ENCODE measurements around the gene LAMC1.

LAMC1 gene

GRCh38 chr1:183021405-183022201 lies 1.6 kb upstream of the LAMC1 start:
- no peak for DNase-seq

DNA sequence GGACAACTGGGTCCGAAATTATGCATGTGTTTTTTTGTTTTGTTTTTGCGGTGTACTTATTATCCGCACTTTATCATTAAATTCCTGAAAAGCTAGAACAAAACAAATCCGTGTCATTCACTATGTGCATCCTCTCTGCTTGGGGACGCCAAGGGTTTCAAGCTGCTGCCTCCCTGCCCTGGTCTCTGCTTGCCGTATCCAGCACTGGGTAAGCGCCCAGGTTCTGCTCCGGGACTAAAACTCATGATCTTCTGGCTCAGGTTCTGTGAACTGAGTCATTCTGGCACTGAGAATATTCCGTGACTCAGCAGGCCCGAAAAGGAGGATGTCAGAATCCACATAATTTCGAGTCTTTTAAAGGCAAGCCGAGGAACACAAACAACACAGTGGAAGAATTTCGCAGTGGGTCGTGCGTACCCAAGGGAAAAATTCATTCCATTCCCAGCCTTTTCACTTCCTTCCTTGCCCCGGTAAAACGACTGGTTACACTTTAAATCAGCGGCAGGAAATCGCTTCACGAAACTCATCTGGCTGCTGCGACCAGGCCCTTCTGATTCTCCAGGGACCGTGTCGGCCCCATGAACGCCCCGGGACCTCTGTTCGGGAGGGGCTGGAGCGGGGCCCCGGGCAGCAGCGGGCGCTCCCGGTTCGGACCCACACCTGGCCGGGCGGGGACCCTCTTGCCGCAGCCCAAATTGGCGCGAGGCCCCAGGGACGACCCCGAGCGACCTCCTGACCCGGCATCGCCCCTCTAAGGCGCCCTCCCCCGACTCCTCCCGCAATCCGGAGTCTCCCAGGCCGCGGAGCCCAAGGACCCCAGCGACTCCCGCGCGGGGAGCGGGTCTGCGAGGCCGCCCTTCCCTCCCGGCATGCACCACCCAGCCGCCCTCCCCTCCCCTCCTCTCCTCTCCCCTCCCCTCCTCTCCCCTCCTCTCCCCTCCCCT lies 746 bp upstream of the LAMC1 start:
- no peak for DNase-seq

DNA sequence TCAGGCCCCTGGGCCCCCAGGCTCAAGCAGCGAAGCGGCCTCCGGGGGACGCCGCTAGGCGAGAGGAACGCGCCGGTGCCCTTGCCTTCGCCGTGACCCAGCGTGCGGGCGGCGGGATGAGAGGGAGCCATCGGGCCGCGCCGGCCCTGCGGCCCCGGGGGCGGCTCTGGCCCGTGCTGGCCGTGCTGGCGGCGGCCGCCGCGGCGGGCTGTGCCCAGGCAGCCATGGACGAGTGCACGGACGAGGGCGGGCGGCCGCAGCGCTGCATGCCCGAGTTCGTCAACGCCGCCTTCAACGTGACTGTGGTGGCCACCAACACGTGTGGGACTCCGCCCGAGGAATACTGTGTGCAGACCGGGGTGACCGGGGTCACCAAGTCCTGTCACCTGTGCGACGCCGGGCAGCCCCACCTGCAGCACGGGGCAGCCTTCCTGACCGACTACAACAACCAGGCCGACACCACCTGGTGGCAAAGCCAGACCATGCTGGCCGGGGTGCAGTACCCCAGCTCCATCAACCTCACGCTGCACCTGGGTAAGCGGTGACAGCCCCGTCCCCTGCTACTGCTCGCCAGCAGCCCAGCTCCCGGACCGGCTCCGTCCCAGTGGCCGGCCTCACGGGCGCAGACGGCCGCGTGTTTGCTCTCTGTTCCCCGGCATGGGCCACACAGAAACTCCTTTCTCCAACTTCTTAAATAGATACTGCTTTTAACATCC lies 539 bp downstream of the LAMC1 start:
- peak; percentile 32 to 48 for DNase-seq

- peak in 1 of 2 experiments; percentile 48 for DNase-seq
These were observed 1.2 kb downstream of the LAMC1 start for GRCh38 chr1:183024317-183025009.

DNA sequence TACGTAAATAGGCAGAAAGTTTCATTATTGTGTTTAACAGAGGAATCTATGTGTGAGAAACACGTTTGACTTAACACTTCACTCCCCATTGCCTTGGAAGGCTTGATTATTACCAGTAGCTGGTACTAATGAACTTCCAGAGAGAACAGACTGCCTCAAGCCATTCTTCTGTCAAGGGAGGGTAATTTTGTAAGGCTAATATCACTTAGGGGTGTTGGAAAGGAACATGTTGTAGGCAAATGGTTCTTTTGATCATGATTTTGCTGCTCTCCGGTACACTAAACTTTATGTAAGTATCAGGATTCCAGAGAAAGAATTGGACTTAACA lies 1.8 kb downstream of the LAMC1 start:
- DNase-seq = no peak

DNA sequence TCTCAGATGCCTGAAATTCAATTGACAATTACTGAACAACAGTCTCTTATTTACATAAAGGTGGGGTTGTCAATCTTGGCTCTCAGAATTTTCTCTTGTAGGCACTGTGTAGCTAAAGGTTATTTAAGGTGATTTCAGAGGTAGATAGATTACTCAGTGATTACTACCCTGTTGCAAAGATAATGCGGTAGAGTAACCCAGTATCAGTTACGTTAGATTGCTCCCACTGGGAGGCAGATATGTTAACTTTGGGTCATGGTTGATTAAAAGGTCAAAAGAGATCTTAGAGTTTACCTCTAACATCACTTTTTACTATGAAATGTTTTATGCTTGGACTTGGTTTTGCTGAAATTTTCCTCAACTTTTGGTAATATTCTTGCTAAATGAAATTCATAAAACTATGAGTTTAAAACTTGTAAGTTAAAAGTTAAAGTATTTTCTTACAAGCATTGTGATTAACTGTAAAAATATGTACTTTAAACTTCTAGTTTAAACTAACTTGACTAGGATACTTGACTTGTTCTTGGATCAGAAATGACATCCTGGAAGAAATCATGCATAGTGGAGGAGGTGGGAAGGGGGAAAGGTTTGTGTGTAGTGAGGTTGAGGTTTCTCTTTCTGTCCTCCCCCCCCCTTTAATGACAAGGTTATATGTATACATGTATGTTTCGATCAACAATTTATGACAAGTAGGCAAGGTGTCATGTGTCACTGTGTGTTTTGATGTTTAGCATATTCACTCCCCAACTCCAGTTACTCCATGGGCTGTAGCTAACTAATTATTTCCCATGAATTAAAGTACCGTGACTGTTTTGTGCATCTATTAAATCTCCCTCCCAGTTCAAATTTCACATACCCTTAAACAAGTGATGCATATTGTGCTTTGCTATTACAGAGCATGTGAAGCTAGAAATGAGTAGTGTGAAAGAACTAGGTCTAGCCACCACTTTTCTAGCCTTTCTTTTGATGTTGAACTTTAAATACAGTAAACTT lies 2.9 kb downstream of the LAMC1 start:
- DNase-seq = no peak

DNA sequence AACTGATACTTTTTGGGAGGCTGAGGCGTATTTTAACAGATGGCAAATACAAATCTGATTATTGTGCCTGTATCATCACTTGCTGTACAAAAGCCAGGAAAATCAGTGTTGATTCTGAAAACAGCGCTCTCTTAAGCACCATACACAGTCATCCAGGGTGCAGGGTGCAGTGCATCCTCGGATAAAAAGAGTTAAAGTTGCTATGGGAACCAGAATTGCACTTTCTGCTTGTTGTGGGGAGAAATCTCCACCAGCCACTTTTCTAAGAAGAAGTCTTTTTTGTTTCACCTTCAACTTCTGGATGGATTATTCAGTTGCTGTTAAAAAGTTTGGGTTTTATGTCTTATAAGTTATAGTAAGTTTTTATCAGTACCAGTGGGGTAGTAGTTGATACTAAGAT lies 3.8 kb downstream of the LAMC1 start:
- no peak for DNase-seq

GRCh38 chr1:183027791-183028190 lies 4.6 kb downstream of the LAMC1 start:
- no peak for DNase-seq

GRCh38 chr1:183029591-183030000 lies 6.4 kb downstream of the LAMC1 start:
- no peak for DNase-seq

DNA sequence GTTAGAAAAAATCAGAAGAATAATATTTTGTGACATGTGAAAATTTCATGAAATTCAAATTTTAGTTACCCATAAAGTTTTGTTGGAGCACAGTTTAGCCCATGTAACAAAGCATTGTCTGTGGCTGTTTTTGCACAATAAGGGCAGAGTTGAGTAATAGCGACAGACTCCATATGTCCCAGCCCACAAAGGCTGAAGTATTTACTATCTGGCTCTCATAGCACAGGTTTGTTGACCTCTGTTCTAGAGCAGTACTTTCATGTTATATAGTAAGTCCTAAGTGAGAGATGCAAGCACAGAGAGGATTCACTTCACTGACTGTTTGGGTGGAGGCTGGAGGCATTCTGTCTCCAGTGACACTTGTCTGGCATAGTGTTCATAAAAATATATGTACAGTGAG lies 6.8 kb downstream of the LAMC1 start:
- no peak for DNase-seq

DNA sequence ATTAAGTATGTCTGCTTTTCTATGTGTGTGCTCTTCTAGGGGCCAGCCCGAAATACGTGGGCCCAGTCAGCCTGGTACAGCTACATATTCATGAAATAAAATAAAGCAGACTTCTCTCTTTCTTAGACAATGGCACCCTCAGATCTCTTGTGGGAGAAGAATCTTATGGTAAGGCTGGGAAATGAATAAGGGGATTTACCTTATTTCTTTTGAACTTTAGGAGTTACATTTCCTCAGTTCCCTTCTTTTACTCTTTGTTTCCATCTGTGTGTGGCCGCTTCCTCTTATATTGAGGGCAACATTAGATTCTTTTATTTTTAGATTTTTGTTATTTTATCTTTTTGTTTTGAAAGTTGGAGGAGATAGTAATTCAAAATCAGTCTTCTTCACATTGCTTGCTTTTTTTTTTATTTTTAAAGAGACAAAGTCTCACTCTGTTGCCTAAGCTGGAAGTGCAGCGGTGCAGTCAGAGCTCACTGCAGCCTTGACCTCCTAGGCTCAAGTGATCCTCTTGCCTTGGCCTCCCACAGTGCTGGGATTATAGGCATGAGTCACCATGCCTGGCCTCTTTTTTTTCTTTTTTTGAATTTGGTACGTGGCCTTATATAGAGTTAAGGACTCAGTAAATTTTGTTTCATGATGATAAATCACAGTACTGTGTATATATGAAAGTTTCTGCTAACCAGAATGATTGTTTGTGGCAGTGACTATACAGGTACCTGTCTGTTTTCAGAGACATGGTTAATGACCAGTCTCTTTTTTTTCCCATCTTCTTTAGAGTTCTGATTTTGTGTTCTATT lies 9.1 kb downstream of the LAMC1 start:
- no peak for DNase-seq

DNA sequence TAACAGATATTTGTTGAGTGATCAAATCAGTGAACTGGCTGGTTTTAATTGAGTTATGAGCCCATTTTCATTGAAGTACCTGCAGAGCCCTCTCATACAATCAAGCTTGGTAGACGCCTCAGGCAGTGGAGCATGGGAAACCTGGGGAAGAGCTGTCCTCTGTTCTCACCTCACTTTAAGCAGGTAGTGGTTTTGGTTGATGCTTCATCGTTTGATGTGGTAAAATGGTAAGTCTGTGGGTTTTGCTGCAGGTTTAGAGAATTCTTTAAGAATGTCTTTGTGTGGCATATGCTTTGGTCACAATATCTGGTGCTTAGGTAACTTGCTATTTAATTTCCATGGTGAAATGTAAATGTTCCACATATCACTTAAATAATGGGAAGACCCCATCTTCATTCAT lies 10.0 kb downstream of the LAMC1 start:
- no peak for DNase-seq

- DNase-seq = no peak
These were observed 11.5 kb downstream of the LAMC1 start for GRCh38 chr1:183034682-183035081.

DNA sequence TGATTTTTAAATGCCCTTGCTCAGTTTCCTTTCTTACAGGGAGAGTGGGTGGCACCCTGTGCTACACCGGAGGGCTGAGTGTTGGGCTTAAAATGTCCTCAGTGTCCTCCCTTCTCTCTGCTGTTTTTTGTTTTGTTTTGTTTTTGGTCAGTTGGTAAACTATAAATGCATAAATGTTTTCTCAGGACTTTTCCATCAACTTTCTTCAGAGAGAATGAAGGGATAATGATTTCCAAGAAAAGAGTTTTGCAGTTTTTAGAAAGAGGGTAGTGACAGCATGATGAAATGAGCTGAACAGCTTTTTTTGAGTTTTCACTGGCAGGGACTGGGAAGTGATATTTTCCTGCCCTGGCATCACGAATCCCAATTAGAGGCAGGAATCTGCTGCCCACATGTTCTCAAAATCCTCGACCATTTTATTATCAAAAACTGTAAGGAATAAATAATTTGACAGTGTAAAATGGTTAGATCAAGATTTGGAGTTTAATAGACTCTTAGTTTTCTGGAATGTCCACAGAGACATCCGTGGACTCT lies 15.2 kb downstream of the LAMC1 start:
- DNase-seq = no peak

DNA sequence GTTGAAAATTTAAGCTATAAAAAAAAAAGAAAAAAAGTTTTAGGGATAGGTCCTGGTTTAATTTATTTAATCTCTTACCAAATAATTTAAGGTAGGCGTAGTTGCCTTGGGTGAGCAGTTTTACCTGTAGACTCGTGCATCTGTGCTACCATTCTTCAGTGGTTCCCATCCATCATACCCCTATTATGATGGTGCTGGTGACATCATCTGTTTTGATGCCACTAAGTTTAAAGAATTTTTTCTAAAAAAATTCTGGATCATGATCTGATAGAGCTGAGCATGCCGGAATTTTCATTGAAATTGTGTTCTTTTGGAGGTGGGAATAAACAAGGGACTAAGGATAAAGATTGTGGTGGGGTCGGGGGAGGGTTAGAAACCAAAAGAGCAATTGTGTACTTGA lies 15.7 kb downstream of the LAMC1 start:
- no peak for DNase-seq

GRCh38 chr1:183039330-183039729 lies 16.1 kb downstream of the LAMC1 start:
- no peak for DNase-seq

DNA sequence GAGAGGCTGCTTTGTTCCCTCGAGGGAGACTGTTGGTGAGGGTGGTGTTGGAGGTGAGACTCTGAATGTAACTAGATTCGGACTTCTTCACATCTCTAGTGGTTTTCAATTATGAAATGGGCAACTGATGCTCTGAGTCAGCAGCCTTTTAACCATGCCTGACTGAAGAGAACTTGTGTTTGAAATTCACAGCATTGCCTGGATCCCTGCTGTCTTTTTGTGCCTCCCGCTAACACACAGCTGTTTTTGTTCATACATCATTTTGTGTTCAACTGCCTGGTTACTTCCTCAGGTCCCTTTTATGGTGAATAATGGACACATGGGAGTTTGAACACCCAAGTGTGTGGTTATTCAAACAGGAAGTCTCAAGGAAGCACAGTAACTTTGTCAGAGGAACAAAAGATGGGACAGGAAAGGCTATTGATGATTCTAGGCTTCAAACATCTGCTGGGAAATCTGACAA lies 16.8 kb downstream of the LAMC1 start:
- peak; percentile 71 to 77 for DNase-seq

GRCh38 chr1:183040547-183040971 lies 17.3 kb downstream of the LAMC1 start:
- DNase-seq = no peak

GRCh38 chr1:183043254-183043653 lies 20.0 kb downstream of the LAMC1 start:
- DNase-seq = no peak
